ENCODE data around the gene STXBP2.
A peak's percentile ranks its signal among the peaks of the same experiment; 100 is the strongest.

The STXBP2 gene

DNA sequence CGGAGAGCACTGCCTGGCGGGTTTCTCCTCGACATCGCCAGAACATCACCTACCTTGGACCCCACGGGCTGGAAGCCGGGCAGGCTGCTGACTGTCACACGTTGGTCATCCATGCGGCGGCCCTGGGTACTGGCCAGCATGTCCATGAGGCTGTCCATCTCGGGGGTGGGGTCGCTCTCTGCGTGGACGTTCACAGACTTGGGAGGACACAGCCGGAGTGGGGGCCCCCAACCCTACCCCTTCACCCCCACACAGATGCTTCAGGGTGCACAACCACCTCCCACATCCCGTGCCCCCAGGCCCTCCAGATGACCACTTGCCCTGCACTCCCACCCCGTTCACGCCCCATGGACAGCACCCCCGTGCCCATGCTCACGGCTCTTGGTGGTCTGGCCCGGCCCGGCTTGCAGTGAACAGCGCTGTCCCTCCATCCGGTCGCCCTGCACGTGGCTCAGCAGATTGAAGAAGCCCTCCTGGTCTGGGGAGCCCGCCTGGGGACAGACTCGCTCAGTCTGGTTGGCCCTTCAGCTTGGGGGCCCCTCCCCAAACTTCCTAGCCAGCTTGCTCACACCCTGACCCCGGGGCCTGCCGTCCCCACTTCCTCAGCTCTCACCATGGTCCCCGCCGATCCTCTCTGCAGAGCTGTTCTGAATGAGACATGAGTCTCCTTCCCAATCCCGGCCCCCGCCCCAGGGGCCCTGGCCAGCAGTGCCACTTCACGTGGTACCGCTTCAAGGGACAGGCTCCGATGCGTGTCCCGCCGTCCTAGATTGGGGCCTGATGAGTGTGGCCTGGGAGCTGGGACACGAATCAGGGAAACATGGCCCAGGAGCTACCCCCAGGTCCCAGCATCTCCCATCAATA, 4.3 kb upstream of the STXBP2 start:
- no peak for DNase-seq (ENCODE audit: low spot score)

DNA sequence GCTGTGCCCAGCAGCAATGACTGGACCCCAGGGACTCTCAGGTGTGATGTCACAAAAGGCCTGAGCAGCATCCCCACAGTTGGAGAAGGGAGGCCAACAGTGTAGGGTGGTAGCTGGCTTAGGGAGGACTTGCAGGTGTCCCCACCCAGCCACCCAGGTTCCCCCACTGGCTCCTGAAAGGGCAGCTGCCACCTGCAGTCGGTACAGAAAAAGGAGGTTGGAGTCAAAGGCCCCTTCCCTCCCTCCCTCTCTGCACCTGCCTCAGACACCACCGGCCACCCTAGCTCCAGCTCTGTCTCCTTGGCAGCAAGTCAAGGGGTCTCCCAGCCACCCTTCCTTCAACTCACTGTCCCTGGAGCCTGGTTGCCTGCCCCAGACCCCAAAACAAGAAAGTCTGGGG, 3.2 kb upstream of the STXBP2 start, which contains the start of gene PCP2:
TSS of gene PCP2 (minus strand) at position 22 of the 400 bp plus-strand sequence. CDS start 262 bp downstream, outside the sequence.
- peak; percentile 38 for DNase-seq (ENCODE audit: low spot score)

DNA sequence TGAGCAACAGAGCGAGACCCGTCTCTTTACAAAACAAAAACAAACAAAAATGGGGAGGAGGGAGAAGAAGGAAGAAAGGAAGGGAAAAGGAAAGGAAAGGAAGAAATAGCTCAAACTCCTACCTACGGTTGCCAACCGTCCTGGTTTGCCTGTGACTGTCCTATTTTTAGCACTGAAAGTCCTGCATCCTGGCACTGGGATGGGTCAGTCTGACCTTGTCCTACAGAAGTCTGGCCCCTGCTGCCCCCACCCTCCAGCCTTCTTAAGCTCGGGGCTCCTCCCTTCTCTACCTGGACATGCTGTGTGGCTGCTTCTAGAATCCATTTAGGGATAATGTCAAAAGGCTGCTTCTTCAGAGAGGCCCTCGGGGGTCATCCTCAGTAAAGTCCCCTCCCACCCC, 1.2 kb upstream of the STXBP2 start:
- no peak for DNase-seq (ENCODE audit: low spot score)

DNA sequence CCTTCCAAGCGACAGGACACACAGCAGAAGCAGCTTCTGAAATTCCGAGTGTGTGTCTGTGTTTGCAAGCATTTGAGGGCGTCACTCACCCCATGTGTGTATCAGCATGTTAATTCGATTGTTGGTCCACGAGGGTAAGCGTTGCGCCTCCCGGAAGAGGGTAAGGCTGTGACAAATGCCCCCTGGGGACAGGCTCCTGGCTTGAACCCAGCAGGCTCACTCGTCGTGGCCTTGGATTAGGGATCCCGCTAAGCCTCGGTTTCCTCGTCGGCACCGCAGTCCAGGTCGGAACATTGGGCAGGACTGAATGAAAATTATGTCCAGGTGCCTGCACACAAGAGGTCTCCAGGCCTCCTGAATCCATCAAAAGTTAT, 606 bp upstream of the STXBP2 start:
- no peak for DNase-seq (ENCODE audit: low spot score)

DNA sequence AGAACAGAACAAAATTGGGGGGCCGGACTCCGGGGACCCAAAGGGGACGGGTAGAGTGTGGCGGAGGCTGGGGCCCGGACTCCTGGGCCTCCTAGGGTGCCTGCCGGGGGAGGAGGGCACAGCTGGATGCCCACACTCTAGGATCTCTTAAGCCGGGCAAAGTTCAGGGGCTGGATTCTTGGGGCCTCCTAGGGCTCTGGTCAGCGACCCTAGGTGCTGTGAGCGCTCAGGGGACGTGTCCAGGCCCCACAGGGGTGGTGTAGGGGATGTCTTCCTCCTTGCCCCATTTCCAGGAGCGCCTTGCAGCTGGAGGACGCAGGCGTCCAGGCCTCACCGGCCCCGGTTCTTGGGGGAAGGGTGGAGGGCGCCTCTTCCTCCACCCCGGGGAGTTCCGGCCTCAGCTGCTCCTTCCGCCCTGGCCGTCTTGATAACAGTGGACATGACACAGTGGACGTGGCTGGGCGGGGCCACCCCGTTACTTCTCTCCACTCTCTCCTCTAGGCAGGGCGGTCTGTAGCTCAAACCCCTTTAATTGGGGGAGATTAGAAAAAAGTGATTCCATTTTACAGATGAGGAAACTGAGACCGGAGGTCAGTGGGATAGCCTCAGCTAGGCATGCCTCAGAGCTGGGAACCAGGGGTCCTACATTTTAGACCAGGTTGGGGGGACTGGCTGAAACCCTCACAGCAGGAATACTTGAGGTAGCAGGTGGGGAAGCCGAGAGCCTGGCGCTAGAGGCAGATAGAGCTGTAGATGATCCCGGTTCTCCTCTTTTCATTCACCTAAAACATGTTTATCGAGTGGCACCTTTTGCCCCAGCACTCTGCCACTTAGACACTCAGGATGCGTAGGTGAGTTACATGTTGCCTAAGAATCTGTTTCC, 705 bp downstream of the STXBP2 start:
- no peak for DNase-seq (ENCODE audit: low spot score)

DNA sequence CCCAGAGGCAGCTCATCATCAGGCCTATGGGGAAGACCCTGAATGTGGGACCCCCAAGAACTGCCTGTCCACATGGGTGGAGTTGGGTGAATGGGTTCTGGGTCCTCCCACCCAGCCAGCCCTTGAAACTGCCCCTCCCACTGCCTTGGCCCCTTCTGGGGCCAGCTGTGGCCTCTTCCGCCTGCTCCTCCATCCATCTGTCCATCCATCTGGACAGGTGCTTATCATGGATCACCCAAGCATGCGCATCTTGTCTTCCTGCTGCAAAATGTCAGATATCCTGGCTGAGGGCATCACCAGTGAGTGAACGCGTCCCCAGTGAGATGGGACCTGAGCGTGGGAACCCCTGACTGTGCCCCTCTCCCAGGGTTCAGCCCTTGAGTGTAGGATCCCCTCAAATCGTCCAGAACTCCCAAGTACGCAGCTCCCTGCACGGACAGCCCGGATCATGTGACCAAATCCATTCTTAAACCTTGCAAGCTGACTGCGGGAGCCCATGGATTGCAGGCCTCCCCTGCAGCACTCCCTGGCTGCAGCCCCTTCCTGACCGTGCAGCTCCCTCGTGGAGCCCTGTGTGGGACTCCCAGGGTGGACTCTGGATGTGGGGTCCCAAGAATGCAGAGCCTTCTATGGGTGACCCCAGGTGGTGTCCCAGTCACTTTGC, 2.0 kb downstream of the STXBP2 start:
- DNase-seq (ENCODE audit: low spot score), result no peak

DNA sequence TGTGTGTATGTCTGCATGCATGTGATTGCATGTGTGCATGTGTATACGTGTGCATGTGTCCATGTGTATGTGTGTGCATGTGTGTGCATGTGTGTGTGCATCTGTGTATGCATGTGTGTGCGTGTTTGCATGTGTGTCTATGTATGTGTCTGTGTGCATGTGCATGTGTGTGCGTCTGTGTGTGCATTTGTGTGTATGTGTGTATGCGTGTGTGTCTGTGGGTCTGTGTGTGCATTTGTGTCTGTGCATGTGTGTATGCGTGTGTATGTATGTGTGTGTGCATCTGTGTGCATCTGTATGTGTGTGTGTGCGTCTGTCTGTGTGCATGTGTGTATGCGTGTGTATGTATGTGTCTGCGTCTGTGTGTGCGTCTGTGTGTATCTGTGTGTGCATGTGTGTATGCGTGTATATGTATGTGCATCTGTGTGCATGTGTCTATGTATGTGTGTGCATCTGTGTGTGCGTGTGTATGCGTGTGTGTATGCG, 3.0 kb downstream of the STXBP2 start:
- DNase-seq (ENCODE audit: low spot score), result no peak

DNA sequence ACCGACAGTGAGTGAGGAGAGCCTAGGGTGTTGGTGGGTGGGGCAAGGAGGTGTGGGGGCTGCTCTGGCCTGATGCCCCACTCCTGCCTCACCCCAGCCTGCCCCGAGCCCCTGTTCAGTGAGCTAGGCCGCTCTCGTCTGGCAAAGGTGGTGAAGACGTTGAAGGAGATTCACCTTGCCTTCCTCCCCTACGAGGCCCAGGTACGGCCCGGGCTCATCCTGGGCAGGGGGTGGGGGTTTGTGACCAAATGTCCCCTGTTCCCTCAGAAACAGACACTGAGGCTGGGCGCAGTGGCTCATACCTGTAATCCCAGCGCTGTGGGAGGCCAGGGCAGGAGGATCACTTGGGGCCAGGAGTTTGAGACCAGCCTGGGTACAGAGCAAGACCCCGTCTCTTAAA, 3.9 kb downstream of the STXBP2 start:
- DNase-seq (ENCODE audit: low spot score), result no peak

DNA sequence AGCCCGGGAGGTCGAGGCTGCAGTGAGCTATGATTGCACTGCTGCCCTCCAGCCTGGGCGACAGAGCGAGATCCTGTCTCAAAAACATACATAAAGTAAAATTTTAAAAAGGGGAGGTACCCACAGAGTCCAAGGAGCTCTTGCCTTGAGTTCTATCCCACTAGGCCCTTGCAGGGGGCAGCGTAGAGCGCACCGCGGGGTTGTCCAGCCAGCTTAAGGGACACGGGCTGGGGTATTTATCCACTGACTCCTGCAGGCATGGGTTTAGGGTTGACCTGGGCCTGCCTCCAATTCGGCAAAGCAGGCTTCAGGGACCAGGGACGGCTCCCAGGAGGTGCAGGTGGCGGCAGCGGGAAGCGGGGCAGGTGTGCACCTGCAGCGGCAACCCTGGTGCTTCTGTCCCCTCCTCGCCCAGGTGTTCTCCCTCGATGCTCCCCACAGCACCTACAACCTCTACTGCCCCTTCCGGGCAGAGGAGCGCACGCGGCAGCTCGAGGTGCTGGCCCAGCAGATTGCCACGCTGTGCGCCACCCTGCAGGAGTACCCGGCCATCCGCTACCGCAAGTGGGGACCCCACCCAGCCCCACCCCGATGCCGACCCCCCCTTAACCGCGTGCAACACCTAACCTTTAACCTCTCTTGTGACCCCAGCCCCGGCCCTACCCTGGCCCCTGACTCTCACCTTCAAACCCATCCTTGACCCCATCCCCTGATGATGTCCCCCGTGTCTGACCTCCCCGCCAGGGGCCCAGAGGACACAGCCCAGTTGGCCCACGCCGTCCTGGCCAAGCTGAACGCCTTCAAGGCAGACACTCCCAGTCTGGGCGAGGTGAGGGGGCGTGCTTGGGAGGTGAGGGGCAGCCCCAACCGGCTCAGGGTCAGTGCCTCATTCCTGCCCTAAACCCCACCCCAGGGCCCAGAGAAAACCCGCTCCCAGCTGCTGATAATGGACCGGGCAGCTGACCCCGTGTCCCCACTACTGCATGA, 4.7 kb downstream of the STXBP2 start:
- peak; percentile 55 for DNase-seq (ENCODE audit: low spot score)

DNA sequence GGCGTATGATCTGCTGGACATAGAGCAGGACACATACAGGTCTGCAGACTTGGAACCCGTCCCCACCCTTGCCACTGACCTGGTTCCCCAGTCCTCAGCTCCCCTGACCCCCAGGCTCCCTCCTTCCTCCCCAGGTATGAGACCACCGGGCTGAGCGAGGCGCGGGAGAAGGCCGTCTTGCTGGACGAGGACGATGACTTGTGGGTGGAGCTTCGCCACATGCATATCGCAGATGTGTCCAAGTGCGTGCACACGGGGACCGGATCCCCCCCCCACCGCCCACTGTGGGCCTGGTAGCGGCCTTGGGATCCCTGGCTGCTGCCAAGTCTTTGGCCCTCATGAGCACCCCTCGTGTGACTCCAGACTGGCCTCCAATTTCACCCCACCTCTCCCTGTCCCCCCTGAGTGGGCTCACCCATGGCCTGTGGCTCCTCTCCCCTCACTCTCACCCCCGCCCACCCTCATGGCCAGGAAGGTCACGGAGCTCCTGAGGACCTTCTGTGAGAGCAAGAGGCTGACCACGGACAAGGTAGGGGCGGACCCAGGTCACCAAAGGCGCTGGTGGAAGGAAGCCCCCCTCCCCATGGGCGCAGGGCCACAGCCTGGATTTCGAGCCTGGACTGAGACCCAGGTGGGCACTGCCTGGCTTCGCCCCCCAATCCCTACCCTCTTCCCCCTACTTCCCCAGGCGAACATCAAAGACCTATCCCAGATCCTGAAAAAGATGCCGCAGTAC, 5.6 kb downstream of the STXBP2 start:
- no peak for DNase-seq (ENCODE audit: low spot score)

DNA sequence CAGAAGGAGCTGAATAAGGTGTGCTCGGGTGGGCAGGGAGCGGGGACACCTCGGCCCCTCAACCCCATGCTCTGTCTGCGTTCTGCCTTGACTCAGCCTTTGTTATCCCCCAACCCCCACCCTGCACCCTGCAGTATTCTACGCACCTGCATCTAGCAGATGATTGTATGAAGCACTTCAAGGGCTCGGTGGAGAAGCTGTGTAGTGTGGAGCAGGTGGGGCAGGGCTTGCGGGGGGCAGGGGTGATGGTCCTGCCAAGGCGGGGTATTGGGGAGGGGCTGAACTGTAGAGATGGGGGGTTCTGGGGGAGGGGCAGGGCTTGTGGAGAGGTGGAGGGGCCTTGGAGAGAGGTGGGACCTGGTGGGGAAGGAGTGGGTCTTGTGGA, 6.1 kb downstream of the STXBP2 start:
- peak; percentile 44 for DNase-seq (ENCODE audit: low spot score)

DNA sequence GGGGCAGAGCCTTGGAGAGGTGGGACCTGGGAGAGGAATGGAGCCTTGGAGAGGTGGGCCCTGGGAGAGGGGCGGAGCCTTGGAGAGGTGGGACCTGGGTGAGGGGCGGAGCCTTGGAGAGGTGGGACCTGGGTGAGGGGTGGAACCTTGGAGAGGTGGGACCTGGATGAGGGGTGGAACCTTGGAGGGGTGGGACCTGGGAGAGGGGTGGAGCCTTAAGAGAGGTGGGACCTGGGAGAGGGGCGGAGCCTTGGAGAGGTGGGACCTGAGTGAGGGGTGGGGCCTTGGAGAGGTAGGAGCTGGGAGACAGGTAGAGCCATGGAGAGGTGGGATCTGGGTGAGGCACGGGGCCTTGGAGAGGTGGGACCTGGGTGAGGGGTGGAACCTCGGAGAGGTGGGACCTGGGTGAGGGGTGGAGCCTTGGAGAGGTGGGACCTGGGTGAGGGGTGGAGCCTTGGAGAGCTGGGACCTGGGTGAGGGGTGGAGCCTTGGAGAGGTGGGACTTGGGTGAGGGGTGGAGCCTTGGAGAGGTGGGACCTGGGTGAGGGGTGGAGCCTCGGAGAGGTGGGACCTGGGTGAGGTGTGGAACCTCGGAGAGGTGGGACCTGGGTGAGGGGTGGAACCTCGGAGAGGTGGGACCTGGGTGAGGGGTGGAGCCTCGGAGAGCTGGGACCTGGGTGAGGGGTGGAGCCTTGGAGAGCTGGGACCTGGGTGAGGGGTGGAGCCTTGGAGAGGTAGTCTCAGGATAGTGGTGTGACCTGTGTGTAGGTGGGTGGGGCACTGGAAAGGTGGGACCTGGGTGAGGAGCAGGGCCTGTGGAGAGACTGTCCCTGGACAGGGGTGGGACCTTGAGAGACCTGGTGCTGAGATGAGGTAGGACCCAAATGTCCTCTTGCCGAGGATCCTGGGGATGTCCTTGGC, 7.0 kb downstream of the STXBP2 start:
- DNase-seq (ENCODE audit: low spot score), result peak; percentile 86

DNA sequence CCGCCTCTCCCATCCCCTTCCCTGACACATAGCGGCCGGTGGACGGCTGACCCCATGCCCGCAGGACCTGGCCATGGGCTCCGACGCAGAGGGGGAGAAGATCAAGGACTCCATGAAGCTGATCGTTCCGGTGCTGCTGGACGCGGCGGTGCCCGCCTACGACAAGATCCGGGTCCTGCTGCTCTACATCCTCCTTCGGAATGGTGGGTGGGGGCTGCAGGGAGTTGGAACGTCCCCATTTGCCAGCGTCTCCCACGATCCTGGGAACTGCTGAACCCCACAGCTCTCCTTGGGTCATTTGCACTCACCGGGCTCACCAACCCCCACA, 7.6 kb downstream of the STXBP2 start:
- no peak for DNase-seq (ENCODE audit: low spot score)

DNA sequence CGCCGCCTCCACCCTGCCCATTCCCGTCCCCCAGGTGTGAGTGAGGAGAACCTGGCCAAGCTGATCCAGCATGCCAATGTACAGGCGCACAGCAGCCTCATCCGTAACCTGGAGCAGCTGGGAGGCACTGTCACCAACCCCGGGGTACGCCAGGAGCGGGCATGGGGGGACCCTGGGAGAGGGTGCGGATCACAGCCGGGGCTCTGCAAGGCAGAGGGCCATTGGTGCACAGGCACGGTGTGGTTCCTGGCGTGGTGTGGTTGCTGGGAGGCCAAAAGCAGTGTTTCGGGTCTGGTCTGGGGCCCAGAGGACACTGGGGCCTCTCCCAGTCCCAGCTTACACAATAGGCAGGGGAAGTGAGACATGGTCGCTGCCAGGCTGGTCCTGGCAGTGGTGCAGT, 8.3 kb downstream of the STXBP2 start:
- no peak for DNase-seq (ENCODE audit: low spot score)

DNA sequence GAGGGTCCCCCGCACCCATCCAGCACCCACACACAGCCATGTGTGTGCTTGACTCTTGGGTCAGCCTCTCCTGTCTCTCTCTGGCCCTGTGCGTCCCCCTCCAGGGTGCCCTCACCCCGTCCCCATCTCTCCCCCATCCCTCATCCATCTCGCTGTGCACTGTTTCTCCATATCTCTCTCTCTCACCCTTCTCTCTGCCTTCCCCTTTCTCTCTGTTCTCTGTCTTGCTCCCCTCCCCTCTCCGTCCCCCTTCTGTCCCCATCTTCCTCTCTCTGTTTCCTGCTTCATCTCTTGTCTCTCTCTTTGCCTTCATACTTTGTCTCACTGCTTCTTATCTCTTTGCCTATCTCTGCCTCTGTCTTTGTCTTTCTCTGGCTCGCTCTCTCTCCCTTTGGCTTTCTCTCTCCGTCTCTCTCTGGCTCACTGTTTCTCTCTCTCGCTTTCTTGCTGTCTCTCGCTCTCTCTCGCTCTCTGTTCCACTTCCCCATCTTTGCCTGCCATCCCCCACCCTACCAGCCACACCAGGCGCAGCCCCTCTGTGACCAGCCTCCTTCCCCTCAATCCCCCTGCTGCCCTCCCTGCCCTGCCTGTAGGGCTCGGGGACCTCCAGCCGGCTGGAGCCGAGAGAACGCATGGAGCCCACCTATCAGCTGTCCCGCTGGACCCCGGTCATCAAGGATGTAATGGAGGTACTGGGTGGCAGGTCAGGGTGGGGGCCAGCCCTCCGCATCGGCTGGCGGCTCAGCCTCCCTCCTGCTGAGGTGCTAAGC, 8.9 kb downstream of the STXBP2 start:
- no peak for DNase-seq (ENCODE audit: low spot score)

DNA sequence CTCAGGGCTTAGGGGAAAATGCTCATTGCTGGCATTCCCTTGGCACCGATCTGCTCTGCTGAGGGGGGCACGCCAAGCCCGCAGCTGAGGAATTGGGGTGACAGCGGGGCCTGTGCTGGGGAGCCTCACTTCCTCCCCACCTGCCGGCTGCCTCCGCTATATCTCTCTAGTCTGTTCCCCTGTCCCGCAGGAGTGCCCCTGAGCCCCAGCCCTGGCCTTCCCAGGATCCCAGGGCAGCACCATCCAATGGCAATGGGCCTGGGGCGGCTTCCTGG, 9.5 kb downstream of the STXBP2 start:
- DNase-seq (ENCODE audit: low spot score), result no peak

DNA sequence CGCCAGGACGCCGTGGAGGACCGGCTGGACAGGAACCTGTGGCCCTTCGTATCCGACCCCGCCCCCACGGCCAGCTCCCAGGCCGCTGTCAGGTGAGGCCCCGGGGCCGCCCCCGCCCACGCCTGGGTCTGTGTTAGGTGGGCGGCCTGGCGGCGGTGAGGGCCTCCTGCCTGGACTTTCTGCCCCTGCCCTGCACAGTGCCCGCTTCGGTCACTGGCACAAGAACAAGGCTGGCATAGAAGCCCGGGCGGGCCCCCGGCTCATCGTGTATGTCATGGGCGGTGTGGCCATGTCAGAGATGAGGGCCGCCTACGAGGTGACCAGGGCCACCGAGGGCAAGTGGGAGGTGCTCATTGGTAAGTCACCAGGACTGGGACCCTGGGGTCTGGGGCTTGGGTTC, 10.2 kb downstream of the STXBP2 start:
- DNase-seq (ENCODE audit: low spot score), result no peak

DNA sequence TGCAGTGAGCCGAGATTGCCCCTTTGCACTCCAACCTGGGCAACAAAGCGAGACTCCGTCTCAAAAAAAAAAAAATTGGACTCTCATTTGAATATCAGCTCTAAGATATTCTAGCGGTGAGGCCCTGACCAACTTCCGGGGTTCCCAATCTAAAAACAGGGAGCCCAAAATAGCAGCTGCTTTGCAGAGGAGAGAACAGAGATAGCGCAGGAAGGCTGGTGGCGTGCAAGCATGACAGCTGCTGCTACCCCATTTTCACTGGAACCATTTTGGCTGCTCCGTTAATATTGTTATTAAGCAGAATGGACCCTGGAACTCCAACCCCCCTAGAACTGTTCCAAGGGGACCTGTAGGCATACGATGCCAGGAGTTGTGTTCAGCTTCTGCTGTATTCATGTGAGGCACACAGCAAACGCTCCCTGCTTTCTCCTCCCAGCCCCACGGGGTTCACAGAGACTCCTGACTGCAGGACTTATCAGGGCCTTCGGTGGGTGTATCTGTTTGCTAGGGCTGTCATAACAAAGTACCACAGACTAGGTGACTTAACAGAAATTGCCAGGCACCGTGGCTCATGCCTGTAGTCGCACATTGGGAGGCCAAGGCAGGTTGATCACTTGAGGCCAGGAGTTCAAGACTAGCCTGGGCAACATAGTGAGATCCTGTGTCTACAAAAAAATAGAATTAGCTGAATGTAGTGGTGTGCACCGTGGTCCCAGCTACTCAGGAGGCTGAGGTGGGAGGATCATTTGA, 11.5 kb downstream of the STXBP2 start:
- no peak for DNase-seq (ENCODE audit: low spot score)

Measured in NAMALWA (cell line).